Measurements from ENCODE around the gene RFTN1.

DNA sequence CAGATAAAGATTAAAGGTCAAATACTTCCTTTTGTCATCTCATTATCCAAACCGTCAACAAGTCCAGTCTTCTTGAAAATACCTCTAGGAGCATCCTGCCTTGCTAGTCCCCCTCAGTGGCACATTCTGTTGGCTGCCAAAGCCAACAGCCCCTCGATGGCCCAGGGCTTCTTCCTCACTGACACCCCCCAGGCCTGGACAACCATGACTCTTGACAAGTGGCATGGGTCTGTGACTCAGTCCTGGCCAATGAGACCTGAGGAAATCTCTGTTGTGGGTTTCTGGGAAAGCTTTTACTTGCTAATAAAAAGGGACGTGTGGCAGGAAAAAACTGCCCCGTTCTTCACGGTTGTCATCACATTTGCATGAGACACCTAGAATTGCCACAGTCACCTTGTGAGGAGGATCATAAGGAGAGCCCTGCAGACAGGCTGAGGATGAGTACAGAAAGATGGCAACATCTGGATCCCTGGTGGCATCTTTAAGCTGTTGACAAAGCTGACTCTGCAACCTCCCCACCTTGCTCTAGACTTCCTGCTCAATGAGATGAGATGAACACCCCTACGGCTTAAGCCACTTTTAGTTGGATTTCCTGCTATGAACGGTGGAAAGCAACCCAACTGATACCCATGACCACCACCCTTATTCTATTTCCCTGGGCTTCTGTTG, 167.0 kb downstream of the RFTN1 start:
- TF ChIP-seq, protein P1, sequence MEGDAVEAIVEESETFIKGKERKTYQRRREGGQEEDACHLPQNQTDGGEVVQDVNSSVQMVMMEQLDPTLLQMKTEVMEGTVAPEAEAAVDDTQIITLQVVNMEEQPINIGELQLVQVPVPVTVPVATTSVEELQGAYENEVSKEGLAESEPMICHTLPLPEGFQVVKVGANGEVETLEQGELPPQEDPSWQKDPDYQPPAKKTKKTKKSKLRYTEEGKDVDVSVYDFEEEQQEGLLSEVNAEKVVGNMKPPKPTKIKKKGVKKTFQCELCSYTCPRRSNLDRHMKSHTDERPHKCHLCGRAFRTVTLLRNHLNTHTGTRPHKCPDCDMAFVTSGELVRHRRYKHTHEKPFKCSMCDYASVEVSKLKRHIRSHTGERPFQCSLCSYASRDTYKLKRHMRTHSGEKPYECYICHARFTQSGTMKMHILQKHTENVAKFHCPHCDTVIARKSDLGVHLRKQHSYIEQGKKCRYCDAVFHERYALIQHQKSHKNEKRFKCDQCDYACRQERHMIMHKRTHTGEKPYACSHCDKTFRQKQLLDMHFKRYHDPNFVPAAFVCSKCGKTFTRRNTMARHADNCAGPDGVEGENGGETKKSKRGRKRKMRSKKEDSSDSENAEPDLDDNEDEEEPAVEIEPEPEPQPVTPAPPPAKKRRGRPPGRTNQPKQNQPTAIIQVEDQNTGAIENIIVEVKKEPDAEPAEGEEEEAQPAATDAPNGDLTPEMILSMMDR (IDR thresholded peaks at IDR 0.05): no peak
- TF ChIP-seq, protein P2, sequence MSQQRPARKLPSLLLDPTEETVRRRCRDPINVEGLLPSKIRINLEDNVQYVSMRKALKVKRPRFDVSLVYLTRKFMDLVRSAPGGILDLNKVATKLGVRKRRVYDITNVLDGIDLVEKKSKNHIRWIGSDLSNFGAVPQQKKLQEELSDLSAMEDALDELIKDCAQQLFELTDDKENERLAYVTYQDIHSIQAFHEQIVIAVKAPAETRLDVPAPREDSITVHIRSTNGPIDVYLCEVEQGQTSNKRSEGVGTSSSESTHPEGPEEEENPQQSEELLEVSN (IDR thresholded peaks at IDR 0.05; ENCODE audit: borderline replicate concordance, low read depth): no peak
